Skin of body (tissue), 2 donors: ENCODE data around the gene APEH. TPM values are rescaled to one million over a fixed set of nuclear protein-coding genes. Genes with fewer than 3 reads are reported as not detected.
"Not testable (repeated sequence)": the region's sequence is repeated elsewhere in the genome, so short reads cannot be mapped to it uniquely, and the experiment has no call there.

Experiments used
- DNase-seq: peaks from one replicate; lab custom pipeline; 2025; lab: John Stamatoyannopoulos, UW
- total RNA-seq: library from RNA; depleted of rRNA; stranded (reverse); fragments of >200 nt; gene quantifications from one replicate; pipeline ENCODE4 v1.2.3, GENCODE V29; 2014

Gene APEH
- total RNA-seq, 1 donor from 2014 or later, result 41.8 TPM

DNA sequence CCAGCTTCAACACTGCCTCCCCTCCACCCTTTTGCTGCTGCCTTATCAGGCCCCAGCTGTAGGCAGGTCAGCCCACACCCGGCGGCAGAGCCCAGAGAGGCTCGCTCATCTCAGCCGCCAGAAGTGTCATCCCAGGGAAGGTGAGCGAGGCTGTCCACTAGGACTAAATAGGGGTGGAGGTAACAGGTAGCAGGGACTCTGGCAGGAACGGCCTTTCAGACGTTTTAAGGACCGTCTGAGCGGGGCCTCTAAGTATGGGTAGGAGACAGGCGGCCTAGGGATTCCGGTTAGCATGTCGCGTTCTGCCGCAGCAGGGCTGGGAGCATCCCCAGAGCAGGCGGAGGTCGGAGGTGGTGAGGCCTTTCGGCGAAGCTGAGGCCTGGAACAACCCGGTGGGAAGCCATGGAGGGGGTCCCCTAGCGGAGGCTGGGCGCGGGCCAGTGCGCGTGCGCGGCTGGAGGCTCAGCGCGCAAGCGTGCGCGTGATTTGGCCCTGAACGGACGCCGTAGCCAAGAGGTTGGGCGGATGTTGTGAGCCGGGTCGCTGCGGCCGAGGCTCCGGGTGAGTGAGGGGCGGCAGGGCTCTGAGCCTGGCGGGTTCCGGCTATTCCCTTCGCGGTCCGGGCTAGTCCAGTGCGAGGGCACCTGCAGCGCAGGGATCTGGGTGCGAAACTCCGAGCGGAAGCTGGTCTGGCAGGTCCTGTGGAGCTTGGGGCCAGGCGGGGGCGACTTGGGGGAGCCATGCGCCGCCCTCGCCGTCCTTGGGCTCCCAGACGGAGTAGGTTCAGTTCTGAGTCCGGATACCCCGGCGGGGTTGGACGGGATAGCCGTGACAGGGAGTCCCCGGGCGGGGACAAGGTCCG is 15.1 kb downstream of the APEH start, which contains the start of the genes MST1 and RNF123:
TSS of gene MST1 (minus strand) at position 429 of the 862 bp plus-strand sequence. CDS start 783 bp downstream, outside the sequence.
TSS of gene RNF123 (plus strand) at position 512 of the 862 bp plus-strand sequence. CDS start 1,609 bp downstream, outside the sequence.
- no peak for DNase-seq

DNA sequence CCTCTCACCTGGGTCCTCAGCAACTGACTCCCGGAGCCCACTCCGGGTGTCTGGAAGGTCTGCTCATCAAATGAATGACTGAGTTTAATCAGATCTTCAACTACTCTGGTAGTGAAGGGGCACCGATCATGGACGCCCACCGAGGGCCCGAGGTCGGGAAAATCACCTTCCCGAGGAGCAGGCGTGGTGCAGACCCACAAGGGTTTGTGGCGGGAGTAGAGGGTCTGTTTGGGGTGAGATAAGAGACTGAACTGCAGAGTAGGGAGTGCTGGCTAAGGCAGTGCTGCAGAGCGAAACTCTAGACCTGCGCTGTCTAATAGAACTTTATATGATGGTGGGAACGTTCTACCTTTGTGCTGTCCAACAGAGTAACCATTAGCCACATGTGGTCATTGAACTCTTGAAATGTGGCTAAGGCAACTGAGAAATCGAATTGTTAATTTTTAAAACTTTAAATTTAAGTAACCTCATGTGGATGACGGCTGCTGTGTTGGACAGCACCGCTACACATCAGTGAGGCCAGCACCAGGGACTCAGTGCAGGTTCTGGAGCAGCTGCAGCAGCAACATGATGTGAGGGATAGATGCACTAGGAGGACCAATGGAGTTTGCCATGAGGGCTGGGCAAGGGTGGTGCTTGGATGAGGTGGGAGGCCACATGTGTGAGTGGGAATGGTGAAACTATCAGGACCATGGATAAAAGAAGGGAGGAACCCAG is 15.9 kb downstream of the APEH start:
- DNase-seq, result not testable (repeated sequence)

DNA sequence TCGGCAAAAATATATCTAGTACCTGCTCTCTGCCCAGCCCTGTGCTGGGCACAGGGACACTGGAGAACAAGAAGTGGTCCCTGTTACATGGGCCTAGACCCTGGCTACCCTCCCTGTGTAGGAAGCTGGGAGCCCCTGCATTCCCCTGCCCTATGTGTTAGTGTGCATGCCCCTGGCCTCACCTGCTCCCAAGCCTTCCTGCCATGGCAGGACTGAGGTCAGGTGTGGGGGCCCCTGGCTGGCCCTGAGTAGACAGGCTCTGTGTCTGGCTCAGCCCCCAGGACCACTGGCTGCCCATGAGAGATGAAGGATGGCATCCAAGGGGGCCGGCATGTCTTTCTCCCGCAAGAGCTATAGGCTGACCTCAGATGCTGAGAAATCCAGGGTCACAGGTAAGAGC is 16.7 kb downstream of the APEH start:
- not testable (repeated sequence) for DNase-seq

DNA sequence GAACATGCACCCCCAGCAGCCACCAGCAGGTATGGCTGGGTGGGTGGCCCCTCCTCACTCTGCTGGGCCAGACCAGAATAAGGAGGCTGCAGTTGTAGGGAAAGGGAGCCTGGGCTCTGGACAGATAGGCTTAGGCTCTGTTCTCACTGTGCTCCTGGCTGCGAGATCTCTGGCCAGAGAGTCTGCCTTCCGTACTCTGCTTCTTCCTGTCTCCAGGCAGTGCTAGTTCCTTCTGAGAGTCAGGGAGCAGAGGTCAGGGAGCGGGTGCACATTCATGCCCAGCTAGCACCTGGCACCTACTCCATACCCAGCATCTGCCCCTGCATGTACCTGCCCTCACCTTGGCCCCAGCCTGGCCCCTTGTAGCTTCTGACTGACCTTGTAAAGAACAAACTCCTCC is 17.3 kb downstream of the APEH start:
- not testable (repeated sequence) for DNase-seq

DNA sequence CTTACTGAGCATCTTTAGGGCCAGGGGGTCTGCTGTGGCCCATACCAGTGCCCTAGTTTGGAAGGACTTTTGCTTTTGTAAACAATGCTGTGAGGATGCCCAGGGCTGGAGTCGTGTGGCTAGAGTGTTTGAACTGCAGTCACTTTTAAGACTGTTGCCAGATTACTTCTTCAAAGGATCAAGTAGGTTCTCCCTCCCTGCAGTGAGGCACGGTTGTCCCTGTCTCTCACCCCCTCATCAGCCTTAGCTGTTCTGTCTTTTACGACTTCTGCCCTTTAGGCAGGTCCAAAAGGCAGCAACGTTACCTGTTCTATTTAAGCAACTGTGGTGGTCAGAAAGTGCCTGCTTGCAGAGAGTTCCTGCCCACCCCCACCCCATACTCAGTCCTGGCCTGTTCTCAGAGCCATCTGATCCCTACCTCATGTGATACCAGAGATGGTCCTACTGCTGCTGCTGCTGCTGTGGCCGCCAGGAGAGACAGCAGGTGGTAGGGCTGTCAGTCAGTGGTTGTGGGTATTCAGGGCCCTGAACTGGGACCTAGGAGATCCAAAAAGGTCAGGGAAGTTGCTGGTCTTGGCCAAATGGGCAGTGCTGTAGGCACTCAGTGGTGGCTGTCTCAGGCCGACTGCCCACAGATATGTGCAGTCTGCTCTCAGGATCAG is 20.4 kb downstream of the APEH start:
- not testable (repeated sequence) for DNase-seq

DNA sequence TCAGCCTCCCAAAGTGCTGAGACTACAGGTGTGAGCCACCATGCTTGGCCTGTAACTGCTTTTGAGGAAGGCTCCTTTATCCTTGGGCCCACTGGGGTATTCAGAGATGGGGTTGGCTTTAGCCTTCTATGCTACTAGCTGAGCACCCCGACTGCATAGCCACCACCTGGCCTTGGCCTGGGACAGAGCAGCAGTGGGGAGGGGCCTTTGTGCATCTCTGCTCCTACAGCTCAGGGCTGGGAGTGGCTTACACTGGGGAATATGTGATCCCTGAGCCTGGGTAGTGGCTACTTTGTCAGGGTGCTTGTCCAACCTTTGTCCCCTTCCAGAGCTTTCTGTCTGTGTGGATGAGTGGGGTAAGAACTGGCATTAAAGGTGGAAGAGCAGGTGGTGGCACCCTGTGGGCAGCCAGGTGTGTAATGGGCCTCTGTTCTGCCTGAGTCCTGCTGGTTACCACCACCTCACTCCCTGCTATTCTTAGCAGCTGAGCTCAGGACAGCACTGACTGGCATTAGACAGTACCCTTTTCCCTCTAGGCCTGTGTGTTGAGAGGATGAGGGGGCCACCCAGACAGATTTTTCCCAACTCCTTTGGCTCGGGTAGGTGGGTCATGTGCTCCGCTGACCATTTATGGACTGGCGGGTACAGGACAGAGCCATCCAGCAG is 21.3 kb downstream of the APEH start:
- DNase-seq, result not testable (repeated sequence)

DNA sequence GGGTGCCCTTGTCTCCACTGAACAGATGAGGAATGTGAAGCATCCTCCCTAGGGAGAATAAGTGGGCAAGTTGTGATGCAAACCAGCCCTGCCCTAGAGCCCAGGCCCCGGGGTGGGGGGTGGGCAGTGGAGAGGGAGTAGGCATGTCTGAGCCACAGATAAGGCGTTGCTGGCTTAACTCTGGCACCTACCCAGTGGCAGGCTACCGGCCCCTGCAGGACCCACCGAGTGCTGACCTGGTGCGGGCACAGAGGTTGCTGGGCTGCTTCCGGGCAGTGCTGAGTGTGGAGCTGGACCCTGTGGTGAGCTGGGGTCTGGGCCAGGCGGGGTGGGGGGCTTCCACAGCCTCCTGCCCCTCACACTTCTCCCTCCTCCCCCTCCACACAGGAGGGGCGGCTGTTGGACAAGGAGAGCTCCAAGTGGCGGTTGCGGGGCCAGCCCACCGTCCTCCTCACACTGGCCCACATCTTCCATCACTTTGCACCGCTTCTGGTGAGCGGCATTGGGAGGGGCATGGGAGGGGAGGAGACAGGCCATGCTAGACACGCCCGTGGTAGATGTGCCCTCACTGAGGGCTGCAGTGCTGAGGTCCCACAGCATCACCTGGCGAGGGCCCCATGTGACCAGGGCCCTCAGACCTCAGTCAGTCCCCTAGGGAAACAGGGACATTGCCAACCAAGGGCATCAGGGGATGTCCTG is 25.3 kb downstream of the APEH start:
- no peak for DNase-seq

DNA sequence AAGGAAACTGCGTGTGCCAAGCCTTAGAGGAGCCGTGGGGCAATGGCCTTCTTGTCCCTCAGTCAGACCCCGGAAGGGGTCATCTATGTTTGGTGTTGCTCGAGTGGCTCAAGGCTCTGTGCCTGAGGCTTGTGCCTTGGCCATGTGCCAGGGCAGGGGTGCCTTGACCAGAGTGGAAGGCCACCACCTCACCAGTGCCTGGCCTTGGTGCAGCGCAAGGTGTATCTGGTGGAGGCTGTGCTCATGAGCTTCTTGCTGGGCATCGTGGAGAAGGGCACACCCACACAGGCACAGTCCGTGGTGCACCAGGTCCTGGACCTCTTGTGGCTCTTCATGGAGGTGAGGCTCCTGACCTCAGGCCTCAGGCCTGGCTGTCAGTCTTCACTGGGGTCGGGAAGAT is 25.9 kb downstream of the APEH start:
- no peak for DNase-seq

DNA sequence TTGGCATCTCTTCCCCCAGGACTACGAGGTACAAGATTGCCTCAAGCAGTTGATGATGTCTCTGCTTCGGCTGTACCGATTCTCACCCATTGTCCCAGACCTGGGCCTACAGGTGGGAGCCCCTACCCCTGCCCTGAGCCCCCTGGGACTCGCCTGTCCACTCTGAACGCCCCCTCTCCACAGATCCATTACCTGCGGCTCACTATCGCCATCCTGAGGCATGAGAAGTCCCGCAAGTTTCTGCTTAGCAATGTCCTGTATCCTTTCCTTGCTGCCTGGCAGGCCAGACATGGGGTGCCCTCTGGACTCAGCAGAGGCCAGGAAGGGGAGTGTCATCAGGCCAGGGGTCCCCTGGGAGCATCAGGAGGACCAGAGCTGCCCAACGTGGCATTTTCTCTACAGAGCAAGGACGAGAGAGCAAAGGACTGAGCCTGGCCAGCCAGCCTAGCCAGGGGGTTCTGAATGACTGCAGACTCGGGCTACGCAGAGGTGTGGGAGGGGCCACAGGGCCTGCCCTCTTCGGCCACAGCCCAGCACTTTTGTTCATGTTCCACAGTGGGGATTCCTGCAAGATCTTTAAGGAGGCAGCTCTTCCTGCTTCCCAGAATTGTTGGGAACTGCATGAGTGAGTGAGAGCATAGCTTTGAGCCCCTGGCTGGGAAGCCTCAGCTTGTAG is 26.4 kb downstream of the APEH start:
- DNase-seq, result no peak

DNA sequence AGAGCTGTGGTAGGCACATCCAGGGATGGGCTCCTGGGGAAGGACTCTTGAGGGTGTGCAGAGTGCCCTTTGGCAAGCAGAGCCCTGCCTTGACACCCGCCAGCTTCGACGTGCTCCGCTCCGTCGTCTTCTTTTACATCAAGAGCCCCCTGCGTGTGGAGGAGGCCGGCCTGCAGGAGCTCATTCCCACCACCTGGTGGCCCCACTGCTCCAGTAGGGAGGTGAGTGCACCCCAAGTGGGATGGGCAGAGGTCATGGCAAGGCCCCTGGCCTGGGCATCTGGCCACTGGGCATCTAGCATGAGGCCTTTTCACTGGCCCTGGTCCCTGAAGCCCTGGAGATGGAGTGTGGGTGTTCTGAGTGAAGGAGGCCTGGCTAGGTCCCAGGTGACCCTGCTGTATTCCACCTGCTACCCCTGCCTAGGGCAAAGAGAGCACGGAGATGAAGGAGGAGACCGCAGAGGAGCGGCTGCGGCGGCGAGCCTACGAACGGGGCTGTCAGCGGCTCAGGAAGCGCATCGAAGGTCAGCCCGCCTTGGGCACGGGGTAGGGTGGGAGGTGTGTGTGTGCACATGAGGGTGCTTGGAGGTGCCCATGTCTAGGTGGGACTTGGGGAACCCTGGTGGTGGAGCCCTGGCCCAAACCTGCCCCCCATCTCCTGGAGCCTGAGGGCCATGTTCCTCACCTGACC is 27.4 kb downstream of the APEH start:
- no peak for DNase-seq

DNA sequence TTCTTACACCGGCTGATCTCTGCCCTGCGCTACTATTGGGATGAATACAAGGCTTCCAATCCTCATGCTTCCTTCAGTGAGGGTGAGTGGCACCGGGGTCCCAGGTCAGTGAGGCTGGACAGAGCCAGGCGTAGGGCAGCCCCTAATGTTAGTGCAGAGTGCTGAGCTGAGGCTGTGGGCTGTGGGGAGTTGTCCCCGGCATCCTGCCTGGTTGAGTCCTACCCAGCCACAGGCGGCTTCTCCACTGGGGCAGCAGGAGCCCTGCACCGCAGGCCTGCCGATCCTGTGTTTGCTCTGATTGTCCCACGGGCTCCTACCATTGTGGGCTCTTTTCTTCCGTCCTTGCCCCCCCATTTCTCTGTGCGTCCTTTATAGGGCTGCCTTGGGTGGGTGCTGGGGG is 28.5 kb downstream of the APEH start:
- DNase-seq, result no peak

DNA sequence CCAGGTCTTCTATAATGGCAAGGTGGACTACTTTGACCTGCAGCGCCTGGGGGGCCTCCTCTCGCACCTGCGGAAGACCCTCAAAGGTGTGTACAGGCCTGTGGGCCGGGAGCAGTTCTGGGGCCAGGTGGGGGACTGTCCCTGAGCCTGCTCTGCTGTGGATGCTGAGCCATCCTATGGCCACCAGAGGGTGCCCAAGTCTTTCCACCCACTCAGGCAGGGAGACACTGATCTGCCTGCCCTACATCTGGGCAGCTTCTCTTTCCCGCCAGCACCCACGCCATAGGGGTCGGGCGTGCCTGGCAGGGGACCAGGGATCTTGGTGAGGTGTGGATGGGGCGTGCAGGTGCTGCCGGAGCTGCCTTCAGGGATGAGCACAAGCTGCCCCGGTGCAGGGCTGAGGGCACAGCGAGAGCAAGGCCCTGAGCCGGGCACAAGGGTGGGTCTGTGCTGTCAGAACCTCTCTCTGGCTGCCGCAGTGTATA is 29.3 kb downstream of the APEH start:
- peak; percentile 15 for DNase-seq

DNA sequence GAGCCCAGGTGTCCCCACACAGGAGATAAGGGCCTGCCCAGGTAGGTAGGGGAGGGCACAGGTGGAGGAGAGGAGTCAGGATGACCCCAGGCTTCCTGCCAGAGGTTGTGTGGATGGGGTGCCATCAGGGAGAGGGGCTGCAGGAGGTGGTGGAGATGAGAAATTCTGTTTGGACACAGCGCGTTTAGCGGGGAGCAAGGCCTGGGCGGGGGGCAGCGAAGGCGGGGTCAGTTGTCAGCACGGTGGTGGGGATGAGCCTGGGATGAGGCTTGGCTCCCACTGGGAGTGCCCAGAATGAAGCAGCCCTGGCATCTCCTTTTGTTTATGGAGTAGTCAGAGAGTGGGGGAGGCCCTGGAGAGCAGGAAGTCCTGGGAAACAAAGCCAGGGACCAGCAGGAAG is 29.8 kb downstream of the APEH start:
- DNase-seq, result no peak

DNA sequence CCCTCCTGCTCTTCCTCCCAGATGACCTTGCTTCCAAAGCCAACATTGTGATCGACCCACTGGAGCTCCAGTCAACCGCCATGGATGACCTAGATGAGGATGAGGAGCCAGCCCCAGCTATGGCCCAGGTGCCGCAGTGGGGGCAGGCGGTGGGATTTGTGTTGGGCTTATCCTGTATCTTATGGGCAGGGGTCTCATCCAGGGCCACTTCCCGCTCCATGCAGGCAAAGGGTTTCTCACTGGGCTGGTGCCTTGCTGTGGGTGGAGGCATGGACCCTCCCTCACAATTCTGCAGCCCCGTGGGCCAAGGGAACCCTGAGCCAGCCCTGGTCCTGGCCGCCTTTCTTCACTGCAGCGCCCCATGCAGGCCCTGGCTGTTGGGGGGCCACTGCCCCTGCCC is 30.5 kb downstream of the APEH start:
- DNase-seq, result no peak

DNA sequence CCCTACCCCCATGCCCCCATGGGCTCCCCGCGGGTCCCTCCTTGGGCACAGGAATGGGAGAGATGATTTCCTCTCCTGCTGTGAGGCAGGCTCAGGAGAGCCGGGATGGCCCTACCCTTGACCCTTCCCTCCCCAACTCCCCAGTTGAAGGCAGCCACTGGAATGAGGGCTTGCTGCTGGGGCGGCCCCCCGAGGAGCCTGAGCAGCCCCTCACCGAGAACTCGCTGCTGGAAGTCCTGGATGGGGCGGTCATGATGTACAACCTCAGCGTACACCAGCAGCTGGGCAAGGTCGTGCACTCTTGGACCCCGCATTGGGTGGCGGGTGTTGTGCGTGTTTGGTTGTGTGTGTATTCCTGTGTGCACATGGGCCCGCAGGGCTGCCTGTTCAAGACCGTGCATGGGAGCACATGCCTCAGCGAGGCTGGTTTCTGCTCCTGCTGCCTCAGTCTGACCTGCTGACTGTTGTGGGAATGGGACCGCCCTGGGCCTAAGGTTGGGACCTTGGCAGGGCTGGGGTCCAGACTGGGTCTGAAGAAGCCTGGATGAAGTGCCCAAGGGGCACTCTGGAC is 31.3 kb downstream of the APEH start:
- DNase-seq, result no peak

DNA sequence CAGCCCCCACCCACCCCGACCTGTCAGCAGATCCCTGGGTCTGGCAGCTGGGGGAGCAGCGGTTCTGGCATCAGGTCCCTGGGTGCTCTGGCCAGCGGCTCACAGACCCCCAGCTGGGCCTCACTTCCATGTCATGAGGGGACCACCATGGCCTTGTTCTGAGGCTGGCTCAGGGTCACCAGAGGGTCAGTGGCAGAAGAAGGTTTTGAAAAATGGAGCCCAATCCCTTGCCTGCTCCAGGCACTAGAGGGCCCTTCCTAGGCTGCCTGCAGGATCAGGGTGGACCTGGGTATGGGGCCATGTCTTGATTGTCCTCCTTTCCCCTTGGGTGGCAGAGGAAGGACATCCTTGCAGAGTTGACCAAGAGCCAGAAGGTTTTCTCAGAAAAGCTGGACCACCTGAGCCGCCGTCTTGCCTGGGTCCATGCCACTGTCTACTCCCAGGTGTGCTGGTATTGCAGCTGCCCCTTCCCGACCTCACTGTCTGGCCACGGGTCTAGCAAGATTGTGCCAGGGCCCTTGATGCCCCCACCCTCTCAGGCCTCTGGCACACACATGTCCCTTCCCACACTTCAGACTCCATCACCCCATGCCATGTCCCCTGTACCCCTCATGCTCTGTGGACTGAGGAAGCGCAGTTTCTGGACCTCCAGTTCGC is 32.4 kb downstream of the APEH start:
- DNase-seq, result no peak

DNA sequence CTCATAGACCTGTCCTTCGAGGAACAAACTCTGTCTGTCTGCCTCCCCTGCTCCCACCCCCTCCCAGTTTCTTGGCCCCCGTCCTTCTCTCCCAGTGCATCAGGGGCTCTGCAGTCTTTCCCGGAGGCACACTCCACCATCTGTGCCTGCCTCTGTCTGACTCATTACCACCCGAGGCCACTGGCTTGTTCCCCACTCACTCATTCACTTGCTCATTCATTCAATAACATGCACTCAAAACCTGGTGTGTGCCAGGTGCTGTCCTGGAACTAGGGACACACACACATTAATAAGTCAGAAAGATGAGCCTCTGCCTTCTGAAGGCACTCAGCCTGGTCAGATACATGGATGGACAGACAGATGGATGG is 32.9 kb downstream of the APEH start:
- no peak for DNase-seq

DNA sequence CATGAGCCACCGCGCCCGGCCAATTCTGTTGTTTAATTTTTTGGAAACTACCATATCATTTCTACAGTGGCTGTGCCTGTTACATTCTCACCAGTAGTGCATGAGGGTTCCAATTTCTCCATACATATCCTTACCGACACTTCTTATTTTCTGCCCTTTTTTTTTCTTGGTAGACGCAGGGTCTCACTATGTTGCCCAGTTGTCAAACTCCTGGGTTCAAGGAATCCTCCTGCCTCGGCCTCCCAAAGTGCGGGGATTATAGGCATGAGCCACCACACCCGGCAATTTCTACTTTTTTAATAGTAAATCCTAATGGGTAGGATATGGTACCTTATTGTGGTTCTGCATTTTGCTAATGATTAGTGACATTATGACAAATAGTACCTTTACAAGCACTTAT is 35.7 kb downstream of the APEH start:
- no peak for DNase-seq

DNA sequence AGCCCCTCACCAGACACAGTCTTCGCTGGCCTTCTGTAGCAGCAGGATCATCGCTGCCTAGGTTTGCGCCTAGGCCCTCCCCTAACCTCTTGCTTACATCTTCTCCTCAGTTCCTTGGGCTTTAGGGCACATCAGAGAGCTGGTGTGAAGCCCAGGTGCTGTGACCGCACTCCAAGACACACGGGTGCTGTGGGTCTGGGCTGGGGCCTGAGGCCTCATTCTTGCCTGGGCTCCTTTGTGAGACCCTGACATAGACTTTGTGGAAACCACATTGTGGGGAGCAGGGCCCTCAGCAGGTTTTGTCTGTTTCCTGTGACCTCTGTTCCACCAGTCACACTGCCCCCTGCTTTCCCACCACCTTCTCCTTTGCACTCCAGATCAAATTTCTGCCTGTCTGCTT is 37.3 kb downstream of the APEH start:
- no peak for DNase-seq
